Uterus (tissue), 2 donors: Measurements from ENCODE around the gene LAMA1.

Experiments
- POLR2A ChIP-seq, 2 donors: fragments of 450-650 bp; IDR thresholded peaks; one replicate each; pipeline ENCODE4 v1.6.1; 2016; ENCODE audit warnings: antibody characterized with exemption in 2 of 2, mild to moderate bottlenecking in 1 of 2, moderate library complexity in 1 of 2
- TF ChIP-seq, protein P1 (sequence below), 4 experiments: fragments of 200-600 bp in 2 of 4; fragments of 450-650 bp in 2 of 4; sonication (generic) in 2 of 4; IDR thresholded peaks; one replicate each; pipeline ENCODE4 v1.5.1; 2016 to 2019; ENCODE audit warnings: antibody characterized with exemption in 4 of 4, mild to moderate bottlenecking in 2 of 4, moderate library complexity in 1 of 4

DNA sequence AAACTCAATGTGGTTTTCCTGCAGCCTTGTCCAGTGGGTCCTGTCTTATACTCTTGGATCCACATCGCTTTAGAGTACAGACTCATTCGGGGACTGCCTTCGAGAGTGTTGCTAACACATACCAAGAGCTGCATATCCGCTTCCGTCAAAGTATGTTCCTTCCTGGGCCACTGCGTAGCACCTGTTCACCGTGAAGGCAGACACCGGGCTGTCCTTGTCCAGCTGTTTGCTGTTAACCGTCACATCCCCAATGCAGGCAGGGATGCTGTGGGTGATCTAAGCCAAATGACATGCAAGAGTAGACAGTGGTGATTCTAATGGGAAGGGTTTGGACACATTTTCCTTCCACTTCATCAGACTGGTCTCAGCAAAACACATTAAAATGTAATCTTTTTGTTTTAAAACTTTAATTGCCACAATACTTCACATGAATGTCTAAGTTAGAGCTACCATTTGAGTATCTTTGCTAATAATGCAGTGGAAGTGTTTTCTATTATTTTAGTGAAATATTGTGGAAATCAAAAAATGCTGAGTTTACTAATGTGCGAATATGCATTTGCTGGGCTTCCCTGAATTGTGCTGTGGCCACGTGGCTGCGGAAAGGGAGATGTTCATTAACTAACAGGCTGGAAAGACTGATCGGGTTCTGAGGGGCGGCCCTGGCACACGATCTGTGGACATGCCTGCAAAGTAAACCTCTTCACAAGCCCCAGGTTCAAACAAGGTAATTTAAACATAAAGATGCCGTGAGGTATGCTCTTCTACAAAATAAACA, 169.1 kb downstream of the LAMA1 start:
- TF ChIP-seq, protein P1, sequence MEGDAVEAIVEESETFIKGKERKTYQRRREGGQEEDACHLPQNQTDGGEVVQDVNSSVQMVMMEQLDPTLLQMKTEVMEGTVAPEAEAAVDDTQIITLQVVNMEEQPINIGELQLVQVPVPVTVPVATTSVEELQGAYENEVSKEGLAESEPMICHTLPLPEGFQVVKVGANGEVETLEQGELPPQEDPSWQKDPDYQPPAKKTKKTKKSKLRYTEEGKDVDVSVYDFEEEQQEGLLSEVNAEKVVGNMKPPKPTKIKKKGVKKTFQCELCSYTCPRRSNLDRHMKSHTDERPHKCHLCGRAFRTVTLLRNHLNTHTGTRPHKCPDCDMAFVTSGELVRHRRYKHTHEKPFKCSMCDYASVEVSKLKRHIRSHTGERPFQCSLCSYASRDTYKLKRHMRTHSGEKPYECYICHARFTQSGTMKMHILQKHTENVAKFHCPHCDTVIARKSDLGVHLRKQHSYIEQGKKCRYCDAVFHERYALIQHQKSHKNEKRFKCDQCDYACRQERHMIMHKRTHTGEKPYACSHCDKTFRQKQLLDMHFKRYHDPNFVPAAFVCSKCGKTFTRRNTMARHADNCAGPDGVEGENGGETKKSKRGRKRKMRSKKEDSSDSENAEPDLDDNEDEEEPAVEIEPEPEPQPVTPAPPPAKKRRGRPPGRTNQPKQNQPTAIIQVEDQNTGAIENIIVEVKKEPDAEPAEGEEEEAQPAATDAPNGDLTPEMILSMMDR (IDR thresholded peaks at IDR 0.05) = no peak
- no peak for TF ChIP-seq POLR2A (IDR thresholded peaks at IDR 0.05)
